HS-27A (cell line): ENCODE measurements around the gene CASKIN1.

ENCODE experiments used
- DNase-seq: peaks from one replicate; pipeline ENCODE4 v3.0.0-alpha.2; 2012; ENCODE audit warnings: low read depth, missing footprints

Gene CASKIN1

DNA sequence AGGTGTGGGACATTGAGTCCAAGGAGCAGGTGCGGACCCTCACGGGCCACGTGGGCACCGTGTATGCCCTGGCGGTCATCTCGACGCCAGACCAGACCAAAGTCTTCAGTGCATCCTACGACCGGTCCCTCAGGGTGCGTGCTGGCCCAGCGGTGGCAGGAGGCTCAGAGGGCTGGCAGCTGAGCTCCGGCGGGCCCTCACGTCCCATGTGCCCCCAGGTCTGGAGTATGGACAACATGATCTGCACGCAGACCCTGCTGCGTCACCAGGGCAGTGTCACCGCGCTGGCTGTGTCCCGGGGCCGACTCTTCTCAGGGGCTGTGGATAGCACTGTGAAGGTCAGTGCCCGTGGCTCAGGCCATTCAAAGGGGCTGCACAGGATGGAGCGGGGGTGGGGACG, 20.4 kb downstream of the CASKIN1 start:
- DNase-seq = no peak

DNA sequence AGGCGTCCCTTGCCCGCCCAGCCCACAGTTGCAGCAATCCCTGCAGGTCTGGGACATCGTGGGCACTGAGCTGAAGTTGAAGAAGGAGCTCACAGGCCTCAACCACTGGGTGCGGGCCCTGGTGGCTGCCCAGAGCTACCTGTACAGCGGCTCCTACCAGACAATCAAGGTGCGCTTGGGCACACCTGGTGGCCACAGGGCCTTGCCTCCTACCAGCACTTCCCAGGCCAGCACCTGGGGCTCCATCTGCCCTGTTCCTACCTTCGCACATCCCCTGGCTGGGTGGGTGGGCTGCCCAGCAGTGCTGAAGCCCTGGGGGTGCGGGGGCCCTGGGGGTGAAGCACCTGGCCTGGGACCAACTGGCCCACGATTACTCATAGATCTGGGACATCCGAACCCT, 21.0 kb downstream of the CASKIN1 start:
- no peak for DNase-seq

DNA sequence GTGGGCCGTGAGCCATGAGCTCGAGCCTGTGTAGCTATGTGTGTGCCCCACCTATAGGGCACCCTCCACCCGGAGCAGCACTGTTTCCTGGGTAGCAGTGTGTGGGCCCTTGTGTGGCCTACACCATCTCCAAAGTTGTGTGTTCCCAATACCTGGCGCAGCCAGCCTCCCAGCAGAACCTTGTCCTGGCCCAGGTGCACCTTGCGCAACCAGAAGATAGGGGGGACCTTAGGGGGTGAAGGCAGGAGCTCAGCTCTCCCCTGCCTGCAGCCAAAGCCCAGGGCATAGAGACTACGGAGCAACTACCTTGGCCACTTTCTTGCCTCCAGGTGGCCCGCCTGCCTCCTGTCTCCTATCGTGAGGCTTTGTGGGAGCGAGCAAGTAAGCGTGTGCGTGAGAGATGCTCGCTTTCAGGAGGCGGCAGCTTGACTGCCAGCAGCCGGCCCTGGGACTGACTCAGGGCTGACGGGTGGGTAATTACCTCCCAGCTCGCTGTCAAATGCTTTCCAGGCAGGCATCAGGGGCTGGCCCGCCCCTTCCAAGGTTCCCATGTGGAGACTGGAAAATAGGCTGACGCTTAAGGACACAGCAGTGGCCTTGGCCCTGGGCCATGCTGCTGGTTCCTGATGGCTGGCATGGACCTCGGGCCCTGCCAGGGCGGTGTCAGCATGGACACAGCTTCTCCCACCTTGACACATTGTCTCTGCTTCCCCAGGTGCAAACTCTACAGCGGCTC, 21.8 kb downstream of the CASKIN1 start:
- DNase-seq = no peak

DNA sequence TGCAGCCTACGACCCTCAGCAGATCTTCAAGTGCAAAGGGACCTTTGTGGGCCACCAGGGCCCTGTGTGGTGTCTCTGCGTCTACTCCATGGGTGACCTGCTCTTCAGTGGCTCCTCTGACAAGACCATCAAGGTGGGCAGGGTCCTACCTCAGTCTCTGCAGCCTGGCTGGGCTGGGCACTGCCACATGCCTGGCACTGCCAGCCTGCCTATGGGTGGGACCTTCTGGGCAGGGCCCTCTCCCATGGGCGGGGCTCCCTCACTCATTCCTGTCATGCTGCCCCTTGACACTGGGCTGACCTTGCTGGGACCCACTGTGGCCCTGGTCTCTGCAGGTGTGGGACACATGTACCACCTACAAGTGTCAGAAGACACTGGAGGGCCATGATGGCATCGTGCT, 22.5 kb downstream of the CASKIN1 start:
- DNase-seq = no peak

DNA sequence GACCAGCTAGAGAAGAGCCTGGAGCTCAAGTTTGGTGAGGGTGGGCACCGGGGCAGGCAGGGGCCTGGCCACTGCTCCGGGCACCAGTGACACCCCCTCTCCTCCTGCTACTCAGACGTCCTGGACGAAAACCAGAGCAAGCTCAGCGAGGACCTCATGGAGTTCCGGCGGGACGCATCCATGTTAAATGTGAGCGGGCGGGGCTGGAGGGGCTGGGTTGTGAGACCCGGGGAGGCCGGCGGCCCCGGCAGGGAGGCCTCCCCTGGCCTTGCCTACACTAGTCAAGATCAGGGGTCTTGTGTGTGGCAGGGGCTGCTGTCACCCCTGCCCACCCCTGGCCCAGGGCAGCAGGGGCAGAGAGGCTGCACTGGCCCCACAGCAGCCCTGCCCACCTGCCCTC, 23.0 kb downstream of the CASKIN1 start:
- no peak for DNase-seq

DNA sequence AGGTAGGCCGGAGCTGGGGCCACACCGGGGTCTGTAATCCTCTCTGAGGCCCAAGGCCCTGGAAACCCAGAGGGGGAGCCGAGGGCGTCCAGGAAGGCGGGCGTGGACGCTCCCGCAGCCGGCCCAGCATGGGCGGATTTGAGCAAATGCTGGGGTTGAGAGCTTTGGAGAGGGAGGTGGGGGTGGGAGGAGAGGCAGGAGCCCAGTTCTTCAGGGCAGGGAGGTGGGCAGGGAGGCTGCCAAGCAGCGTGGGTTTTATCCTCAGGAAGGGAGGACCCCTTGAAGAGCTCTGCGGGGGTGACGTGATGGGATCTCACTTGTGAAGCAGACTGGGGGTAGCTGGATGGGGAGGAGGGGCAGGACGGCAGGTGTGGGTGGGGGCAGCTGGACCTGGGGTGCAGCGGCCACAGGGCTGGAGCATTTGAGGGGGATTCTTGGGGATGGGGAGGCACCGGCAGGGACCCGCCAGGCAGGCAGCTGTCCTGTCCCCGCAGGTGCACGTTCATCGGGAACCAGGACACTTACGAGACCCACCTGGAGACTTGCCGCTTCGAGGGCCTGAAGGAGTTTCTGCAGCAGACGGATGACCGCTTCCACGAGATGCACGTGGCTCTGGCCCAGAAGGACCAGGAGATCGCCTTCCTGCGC, 23.6 kb downstream of the CASKIN1 start:
- DNase-seq = no peak

DNA sequence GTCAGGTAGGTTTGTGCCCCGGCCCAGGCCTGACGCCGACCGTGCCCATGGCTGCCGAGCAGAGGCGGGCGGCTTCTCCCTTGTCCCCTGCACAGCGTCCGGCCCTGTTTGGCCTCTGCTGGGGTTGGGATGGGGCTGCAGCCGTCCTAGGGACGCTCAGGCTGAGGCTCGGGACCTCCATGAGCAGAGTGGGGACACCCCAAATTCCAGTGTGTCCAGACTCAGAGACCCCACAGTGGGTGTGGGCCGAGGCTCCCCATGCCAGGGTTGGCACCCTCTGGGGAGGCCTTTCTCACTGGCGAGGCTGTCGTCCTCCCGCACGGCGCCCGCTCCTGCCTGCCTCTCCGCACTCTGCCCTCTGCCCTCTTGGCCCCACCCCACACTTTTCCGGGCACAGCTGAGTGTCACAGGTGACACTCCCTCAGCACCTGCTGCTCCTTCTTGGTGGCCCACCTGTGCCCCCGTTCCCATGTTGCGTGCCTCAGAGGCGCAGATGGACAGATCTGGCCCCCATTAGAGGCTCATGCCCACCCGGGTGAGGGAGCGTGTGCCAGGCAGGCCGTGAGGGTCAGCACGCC, 24.7 kb downstream of the CASKIN1 start:
- DNase-seq = no peak

DNA sequence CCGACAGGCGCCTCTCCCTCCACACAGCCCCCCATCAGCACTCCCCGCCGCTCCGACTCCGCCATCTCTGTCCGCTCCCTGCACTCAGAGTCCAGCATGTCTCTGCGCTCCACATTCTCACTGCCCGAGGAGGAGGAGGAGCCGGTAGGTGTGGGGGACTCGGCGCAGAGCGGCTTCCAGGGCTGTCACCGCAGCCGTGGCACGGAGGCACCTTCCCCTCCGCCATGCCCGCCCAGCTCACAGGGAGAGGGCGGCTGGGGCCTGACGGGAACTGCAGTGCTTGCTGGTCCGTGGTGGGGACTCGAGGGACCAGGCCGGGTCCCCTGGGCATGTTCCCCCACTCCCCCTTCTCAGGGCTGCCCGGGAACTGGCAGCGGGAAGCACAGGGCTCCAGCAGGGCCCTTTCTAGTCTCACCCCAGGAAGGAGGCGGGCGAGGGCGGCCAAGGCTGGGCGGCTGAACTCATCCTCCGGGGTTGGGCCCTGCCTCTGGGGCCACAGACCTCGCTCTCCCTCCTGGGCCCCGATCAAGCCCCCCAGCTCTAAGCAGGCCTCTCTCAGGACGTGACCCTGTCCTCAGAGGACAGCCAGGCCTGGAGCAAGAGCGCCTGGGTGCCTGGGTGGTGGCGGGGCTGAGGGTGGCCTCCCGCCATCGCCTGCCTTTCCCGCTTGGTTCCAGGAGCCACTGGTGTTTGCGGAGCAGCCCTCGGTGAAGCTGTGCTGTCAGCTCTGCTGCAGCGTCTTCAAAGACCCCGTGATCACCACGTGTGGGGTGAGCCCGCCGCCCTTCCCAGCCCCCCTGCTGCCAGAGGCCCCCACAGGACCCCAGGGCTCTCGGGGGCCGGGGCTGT, 25.6 kb downstream of the CASKIN1 start:
- no peak for DNase-seq

DNA sequence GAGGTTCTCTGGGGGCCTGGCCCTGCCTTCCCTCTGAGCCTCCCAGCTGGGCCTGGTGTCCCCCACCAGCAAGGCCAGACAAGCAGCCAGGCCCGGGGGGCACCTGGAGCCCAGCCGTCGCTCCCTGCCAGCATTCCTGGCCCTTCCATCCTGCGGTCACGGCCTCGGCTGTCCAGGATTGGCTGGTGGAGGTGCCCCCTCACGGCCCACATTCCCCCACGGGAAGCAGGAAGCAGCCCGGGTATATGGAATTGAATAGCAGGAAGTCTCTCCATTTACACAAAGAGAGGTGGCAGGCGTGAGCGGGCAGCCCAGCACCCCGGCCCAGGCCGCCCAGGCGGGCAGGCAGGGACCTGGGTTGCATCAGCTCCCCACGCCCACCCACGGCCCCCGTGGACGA, 26.3 kb downstream of the CASKIN1 start:
- DNase-seq = no peak

DNA sequence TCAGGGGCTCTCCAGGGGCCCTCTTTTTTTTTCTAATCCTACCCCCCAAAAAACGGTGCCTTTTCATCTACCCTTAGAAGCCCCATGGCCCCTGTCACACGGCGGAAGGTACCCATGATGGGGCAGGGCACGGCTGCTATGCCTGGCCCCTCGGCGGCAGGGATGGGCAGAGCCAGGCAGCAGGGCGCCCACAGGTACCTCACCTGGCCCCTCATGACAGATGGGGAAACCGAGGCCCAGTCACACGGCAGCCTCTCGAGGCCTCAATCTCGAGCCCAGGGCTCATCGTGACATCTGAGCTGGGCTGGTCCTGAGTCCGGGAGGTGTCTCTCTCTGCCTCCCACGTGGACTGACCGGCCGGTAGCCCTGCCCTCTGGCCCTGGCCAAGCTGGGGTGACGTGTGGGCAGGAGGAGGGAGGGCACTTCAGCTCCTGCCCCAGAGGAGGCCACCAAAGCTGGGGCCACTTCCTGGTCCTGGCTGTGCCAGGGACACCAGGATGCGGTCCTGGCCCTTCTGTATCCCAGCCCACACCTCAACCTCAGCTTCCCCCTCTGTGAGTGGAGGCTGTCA, 29.3 kb downstream of the CASKIN1 start:
- DNase-seq = no peak

DNA sequence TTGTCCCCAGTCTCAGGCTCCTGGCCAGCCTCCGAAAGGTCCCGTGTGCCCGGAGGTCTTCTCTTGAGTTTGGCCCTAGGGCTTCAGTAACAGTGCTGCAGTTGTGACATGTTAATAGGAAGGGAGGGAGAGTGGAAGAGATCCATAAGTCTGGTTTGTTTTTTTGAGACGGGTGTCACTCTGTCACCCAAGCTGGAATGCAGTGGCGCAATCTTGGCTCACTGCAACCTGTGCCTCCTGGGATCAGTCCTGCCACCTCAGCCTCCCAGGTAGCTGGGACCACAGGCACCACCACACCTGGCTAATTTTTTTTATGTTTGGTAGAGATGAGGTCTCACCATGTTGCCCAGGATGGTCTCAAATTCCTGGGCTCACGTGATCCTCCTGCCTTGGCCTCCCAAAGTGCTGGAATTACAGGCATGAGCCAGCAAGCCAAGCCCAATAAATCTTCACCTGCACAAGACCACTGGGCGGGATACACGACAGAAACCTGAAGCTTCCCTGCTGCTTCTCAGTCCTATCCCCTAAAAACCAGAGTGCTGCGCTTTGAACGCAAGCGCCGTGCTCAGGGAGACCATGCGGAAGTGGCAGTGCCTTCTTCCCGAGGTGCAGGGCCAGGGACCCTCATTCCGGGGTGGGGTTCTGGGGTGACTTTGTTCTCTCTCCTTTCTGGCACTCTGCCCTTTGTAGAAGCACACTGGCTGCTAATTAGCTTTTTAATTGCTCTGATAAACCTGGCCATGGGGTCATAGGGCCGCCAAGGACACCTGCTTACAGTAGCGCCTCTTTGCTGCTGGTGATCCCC, 29.9 kb downstream of the CASKIN1 start:
- no peak for DNase-seq

DNA sequence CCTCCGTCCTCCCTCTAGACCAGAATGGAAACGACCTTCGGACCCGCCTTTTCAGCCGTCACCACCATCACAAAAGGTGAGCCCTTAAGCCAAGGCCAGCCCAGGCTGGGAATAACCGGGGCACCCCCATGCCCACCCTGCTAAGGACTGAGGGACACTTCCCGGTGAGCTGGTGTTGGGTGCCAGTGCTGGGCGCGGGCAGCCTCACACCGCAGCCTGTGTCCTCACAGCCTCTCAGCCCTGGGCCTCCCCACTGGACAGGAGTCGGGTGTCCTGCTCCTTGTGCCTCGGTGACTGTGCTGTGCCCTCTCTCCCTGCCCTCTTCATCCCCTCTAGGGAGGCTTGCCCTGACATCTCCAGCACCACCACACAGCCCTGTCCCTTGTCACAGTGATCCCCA, 30.5 kb downstream of the CASKIN1 start:
- DNase-seq = no peak

DNA sequence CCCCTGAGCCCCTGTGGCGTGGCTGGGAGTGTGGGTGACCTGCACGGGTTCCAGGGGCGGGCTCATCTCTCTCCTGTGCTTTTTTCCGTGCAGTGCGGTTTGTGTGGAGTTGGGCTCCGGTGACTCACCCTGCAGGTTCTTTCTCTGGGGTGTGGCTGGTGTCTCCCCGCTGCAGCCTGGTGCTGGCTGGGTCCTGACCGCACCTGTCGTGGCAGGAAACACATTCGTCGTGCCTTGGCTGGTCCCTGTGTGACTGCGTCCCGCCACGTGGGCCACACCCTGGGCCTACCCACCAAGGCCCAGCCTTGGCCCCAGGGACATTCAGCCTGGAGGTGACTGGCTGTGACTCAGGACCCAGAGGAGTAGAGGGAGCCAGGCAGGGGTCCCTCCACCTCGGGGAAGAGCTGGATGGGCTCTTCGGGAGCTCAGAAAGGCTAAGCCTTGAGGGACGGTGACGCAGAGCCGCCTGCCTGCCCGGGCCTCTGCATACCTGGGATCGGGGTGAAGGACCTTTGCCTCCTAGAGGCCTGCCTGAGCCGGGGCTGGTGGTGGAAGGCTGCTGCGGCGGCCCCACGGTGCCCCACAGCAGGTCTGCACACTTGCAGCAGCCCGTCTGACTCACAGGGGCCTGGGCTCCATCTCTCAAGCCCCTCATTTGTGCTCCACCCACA, 33.1 kb downstream of the CASKIN1 start:
- no peak for DNase-seq

DNA sequence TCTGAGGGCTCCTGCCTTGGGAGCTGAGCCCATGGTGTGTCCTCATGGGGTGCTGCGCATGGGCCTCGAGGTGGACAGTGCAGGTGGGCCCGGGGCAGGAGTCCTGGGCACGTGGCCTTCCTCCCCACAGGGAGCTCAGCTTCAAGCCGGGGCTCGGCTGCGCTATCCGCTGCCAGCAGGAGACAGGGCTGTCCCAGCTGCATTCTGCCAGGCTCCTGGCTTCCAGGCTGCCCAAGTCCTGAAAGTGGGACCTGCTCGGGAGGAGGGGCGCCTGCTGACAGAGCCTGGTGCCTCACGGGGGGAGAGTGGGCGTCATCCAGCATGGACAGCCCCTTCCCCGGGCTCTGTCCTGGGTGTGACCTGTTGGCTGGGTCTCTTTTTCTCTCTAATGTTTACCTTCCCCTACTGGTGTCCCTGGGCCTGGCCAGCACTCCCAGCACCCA, 33.7 kb downstream of the CASKIN1 start:
- no peak for DNase-seq

DNA sequence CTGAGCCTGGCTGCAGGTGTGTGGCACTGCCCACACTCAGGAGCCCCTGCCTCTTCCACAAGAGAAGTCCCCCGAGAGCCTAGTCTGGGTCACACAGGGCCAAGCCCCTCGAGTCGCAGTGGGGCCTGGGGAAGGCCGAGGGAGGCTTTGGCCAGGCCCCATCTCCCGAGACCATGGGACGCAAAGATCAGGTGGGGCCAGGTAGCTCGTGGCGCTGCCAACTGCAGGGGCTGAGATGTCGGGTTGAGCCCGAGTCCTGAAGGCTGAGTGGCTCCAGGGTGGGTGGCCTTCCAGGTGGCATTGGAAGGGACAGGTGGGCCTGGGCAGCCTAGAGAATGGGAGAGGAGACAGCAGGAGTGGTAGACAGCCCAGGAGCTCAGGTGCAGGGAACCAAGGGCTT, 34.5 kb downstream of the CASKIN1 start:
- no peak for DNase-seq

DNA sequence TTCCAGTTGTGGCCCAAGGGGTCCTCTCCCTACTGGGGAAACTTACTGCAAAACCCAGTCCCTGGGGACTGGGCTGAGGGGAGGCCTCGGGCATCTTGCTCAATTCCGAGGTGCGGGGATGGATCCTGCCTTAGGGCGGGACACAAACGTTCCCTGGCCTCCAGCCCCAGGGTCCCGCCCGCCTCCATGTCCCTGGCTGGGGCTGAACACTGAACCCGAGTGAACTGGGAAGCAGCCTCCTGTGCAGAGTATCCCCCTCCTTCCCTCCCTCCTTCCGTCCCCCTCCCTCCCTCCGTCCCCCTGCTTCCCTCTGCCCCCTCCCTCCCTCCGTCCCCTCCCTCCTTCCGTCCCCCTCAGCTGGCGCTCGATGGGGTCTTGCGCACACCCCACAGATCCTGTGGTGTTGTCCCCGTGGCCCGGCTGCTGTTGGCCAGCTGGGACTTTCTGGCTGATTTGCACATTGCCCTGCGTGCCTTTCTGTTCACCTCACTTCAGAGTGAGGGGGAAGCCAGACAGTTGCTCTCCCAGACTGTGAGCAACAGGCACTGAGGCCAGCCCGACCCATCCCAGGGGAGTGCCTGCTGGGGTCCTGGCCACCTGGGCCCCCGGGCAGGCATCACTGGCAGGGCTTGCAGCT, 35.4 kb downstream of the CASKIN1 start:
- no peak for DNase-seq

DNA sequence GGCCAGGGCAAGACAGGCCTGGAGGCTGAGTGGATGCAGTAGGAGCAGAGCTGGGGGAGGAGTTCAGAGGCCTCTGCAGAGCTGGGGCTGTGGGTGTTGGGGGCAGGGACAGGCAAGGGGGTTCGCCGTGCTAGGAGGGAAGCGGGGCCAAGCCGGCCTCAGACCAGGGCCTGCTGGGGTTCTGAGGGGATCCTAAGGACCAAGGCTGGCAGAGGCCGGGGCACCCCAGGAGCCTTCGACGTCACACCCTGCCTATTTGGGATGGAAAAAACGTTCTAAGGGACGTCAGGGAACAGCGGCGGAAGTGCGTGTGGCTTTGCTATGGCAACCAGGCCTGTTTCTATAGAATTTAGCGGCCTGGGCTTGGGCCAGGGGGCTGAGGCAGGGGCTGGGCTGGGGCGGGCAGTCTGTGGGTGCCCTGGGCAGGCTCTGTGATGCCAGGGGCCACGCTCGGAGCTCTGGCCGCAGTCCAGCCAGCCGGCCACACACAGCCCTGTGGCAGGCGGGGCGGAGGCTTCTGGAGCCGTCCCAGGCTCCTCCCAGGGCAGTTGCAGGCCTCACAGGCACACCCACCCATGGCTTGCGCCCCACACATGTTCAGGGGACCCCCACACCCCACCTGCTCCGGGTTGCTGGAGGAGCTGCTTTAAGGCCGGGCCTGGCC, 37.1 kb downstream of the CASKIN1 start:
- no peak for DNase-seq

DNA sequence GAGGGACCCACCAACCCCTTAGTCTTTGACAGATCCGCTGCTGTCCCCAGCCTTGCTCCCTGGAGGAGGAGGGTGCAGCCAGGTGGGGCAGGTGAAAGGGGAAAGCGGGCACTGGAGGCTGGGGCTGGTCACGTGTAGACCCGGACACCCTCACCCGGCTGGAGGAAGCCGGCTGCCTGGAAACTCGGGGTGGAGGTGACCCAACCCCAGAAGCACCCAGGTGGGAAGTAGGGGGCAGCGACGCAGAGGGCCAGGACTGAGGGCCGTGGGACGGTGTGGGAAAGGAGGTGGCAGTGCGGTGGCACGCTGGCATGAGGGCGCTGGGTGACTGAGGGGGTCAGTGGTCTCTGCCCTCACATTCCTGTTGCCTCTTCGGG, 38.2 kb downstream of the CASKIN1 start:
- no peak for DNase-seq

DNA sequence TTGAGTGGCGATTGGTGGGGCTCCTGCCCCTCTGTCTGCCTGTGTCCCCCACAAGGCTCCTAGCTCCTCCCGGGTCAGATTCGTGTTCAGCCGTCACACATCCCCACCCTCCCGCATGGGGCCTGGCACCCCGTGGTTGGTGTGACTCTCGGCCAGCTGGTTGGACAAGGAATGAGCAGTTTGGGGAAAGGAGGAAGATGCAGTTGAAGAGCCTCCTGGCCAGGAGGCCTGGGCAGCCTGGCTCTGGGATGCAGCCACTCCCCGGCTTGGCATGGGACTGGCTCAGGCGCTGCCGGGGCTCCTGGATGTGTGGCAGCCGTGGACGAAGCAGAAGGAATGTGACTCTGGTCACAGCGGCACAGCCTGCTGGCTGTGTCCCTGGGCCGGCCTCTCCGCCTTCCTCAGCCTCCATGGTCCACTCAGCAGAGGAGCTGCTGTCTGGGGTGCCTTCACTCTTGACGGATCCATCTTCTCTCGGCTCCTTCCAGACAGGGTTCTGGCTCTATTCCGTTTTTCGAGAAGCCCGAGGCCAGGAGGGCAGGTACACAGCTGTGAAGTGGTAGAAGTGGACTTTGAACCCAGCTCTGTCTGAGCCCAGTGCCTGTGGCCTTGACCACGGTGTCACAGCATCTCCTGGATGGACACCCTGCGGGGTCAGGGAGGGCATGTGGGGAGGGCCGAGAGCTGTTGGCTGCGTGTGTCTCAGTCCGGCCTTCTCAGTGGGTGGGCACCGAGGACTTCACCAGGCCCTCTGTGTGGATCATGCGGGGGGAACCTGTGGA, 38.7 kb downstream of the CASKIN1 start:
- DNase-seq = no peak
